OCI-LY7 (cell line): ENCODE data around the gene DGKH. TPM values are rescaled to one million over a fixed set of nuclear protein-coding genes. Genes with fewer than 3 reads are reported as not detected.
"Not testable (repeated sequence)": the region's sequence is repeated elsewhere in the genome, so short reads cannot be mapped to it uniquely, and the experiment has no call there.

ENCODE experiments used
- BruUV-seq: library from RNA; stranded (reverse); fragments of 400-500 nt; replicated peaks from 2 replicates; lab custom pipeline; 2021; lab: Mats Ljungman, UMichigan
- CTCF ChIA-PET: fragments of 300-600 bp; sonication (Branson Sonifier 250); formaldehyde crosslinking; loops from one replicate; lab custom pipeline; 2022; ENCODE audit warnings: antibody characterized with exemption; ENCODE audit not compliant: unreplicated experiment; lab: Charles Lee
- POLR2A ChIA-PET: fragments of 300-600 bp; sonication (Branson Sonifier 250); formaldehyde crosslinking; loops from one replicate; lab custom pipeline; 2022; ENCODE audit warnings: antibody characterized with exemption; lab: Charles Lee
- DNase-seq: peaks from one replicate; pipeline ENCODE4 v3.0.0-alpha.2; 2015; ENCODE audit warnings: low spot score
- H2AFZ ChIP-seq: fragments of 200-600 bp; sonication (generic), shearing (Covaris generic); 2 replicates; pipeline ENCODE4 v1.6.1; 2014; ENCODE audit warnings: mild to moderate bottlenecking, antibody characterized with exemption, low read length, moderate library complexity
- H3K27ac ChIP-seq: fragments of 200-600 bp; sonication (generic); 2 replicates; pipeline ENCODE4 v1.5.1; 2014; ENCODE audit warnings: mixed run types, low read depth, mild to moderate bottlenecking, moderate library complexity, low read length, inconsistent platforms; ENCODE audit not compliant: poor library complexity, severe bottlenecking
- H3K36me3 ChIP-seq: fragments of 200-600 bp; sonication (generic); 2 replicates; pipeline ENCODE4 v1.6.1; 2014; ENCODE audit warnings: mild to moderate bottlenecking, antibody characterized with exemption, low read length, moderate library complexity, mixed read lengths; ENCODE audit not compliant: insufficient read depth
- H3K4me1 ChIP-seq: fragments of 200-600 bp; sonication (generic); 2 replicates; pipeline ENCODE4 v1.5.1; 2014; ENCODE audit warnings: mild to moderate bottlenecking, low read length; ENCODE audit not compliant: insufficient read depth, poor library complexity, severe bottlenecking
- H3K4me2 ChIP-seq: fragments of 200-600 bp; sonication (generic); 2 replicates; pipeline ENCODE4 v1.6.1; 2014; ENCODE audit warnings: mild to moderate bottlenecking, low read length
- H3K4me3 ChIP-seq: fragments of 200-600 bp; sonication (generic); 2 replicates; pipeline ENCODE4 v1.5.1; 2014; ENCODE audit warnings: mild to moderate bottlenecking, low read depth, low read length; ENCODE audit not compliant: poor library complexity, severe bottlenecking
- H3K79me2 ChIP-seq: fragments of 200-600 bp; sonication (generic); 2 replicates; pipeline ENCODE4 v1.6.1; 2016; ENCODE audit warnings: low read depth, mild to moderate bottlenecking, low read length, moderate library complexity, mixed read lengths; ENCODE audit not compliant: insufficient read depth
- H3K9me2 ChIP-seq: fragments of 200-600 bp; sonication (generic); 2 replicates; pipeline ENCODE4 v1.6.1; 2016; ENCODE audit warnings: mild to moderate bottlenecking, low read length, mixed read lengths; ENCODE audit not compliant: insufficient read depth
- H3K9me3 ChIP-seq: fragments of 200-600 bp; sonication (generic); 2 replicates; pipeline ENCODE4 v1.6.1; 2014; ENCODE audit warnings: mild to moderate bottlenecking, mixed run types, low read length, mixed read lengths
- H4K20me1 ChIP-seq: fragments of 200-600 bp; sonication (generic); 2 replicates; pipeline ENCODE4 v1.6.1; 2014; ENCODE audit warnings: mild to moderate bottlenecking, antibody characterized with exemption, low read length, moderate library complexity, mixed read lengths; ENCODE audit not compliant: insufficient read depth
- CTCF ChIP-seq: fragments of 200-600 bp; sonication (generic); conservative IDR thresholded peaks from 2 replicates; pipeline ENCODE4 v1.5.1; 2014; ENCODE audit warnings: mild to moderate bottlenecking, antibody characterized with exemption, low read length, moderate library complexity, mixed read lengths
- EZH2phosphoT487 ChIP-seq: fragments of 200-600 bp; sonication (generic); IDR thresholded peaks from 2 replicates; pipeline ENCODE4 v1.6.1; 2018; ENCODE audit warnings: low read depth, borderline replicate concordance, mild to moderate bottlenecking, mixed run types, antibody characterized with exemption, low read length, moderate library complexity, mixed read lengths
- intact Hi-C: fragments of 100-400 bp; cut with micrococcal nuclease; formaldehyde crosslinking; loops from one replicate; pipeline ENCODE4 v1.10.0; 2022; ENCODE audit not compliant: unreplicated experiment
- total RNA-seq, 2 experiments: library from RNA; depleted of rRNA in 1 of 2; stranded (reverse); fragments of >200 nt in 1 of 2; shearing (Covaris generic) in 1 of 2; gene quantifications; 2 replicates each; pipeline ENCODE4 v1.2.3, GENCODE V29; 2014 to 2022

Gene DGKH
- total RNA-seq, 2 experiments from 2014 or later = 6.2 to 16.1 TPM

GRCh38 chr13:42066542-42066941 is 18.1 kb downstream of the DGKH start:
- Histone ChIP-seq H3K27ac (no peak overlapping the region), H4K20me1 (no peaks in the 10 kb centered on the region), H3K9me3 (no peaks in the 10 kb centered on the region), H3K4me1 (no peaks in the 10 kb centered on the region), H3K36me3 (0 out of 2 replicates have a peak, but pooled peaks cover 3% of the 10 kb centered on the region), H2AFZ (no peak overlapping the region), H3K79me2 (no peaks in the 10 kb centered on the region), H3K9me2 (no peaks in the 10 kb centered on the region), H3K4me3 (no peak overlapping the region), H3K4me2 (no peak overlapping the region)
- ChIA-PET POLR2A (no interaction called here), CTCF (no interaction called here)
- DNase-seq = no peak
- TF ChIP-seq CTCF (no peak), EZH2phosphoT487 (no peak)
- intact Hi-C loops = no loop called here
- no TSS peak for BruUV-seq

GRCh38 chr13:42068886-42069285 is 20.4 kb downstream of the DGKH start:
- no peak for DNase-seq
- Histone ChIP-seq H3K36me3 (0 out of 2 replicates have a peak, but pooled peaks cover 3% of the 10 kb centered on the region), H3K79me2 (no peaks in the 10 kb centered on the region), H3K9me2 (no peaks in the 10 kb centered on the region), H3K9me3 (no peaks in the 10 kb centered on the region), H3K4me3 (no peak overlapping the region), H4K20me1 (no peaks in the 10 kb centered on the region), H3K4me1 (no peaks in the 10 kb centered on the region), H3K4me2 (no peak overlapping the region), H3K27ac (no peak overlapping the region), H2AFZ (no peak overlapping the region)
- POLR2A ChIA-PET = no interaction called here
- CTCF ChIA-PET = no interaction called here
- intact Hi-C loops = no loop called here
- TF ChIP-seq CTCF (no peak), EZH2phosphoT487 (no peak)
- no TSS peak for BruUV-seq

- DNase-seq, H3K9me3 ChIP-seq, H3K4me3 ChIP-seq, CTCF ChIA-PET, H3K27ac ChIP-seq, H3K36me3 ChIP-seq, intact Hi-C loops, H2AFZ ChIP-seq, POLR2A ChIA-PET, BruUV-seq, H3K4me2 ChIP-seq, H3K79me2 ChIP-seq, H3K9me2 ChIP-seq, H3K4me1 ChIP-seq, H4K20me1 ChIP-seq: not testable (repeated sequence)
Observed at GRCh38 chr13:42070599-42070998, 22.2 kb downstream of the DGKH start.

DNA sequence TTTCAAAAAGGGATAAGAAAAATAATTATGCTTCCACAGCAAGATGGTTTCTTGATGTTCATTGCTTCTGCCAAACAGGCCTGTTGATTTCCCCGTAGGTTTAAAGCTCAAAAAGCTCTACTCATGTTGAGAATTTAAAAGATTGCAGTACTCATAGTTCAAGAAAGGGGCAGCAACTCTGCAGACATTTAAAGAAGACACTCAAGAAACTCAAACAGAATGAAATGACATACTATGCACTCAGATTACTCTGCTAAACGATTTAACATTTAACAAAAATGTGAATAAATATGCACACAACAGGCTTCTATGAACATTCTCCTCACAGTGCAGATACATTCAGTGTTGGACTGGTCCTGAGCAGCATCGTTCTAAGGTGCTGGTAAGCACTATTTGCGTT is 22.7 kb downstream of the DGKH start:
- H3K79me2 ChIP-seq, POLR2A ChIA-PET, BruUV-seq, H3K36me3 ChIP-seq, DNase-seq, H2AFZ ChIP-seq, H3K9me3 ChIP-seq, H3K4me2 ChIP-seq, H3K4me1 ChIP-seq, H4K20me1 ChIP-seq, CTCF ChIA-PET, H3K9me2 ChIP-seq, H3K27ac ChIP-seq, H3K4me3 ChIP-seq, intact Hi-C loops: not testable (repeated sequence)
